ENCODE data around the gene PRDM11. TPM values are rescaled to one million over a fixed set of nuclear protein-coding genes. Genes with fewer than 3 reads are reported as not detected.

Gene PRDM11
- total RNA-seq, 1 donor from 2014 or later, result 23.6 TPM

- intact Hi-C loops (cut with micrococcal nuclease), result no loop called here
- TF ChIP-seq CTCF (IDR thresholded peaks at IDR 0.05), result no peak
- Mint-ChIP-seq H3K4me1 (peaks cover 30% of the 10 kb centered on the region), H3K27me3 (no peaks in the 10 kb centered on the region), H3K27ac (no peak overlapping the region), H3K9me3 (no peaks in the 10 kb centered on the region), H3K36me3 (ENCODE audit: low read depth) (peaks cover 4% of the 10 kb centered on the region), H3K4me3 (no peak overlapping the region)
- POLR2A ChIA-PET, result no interaction called here
- ATAC-seq (ENCODE audit: low read depth) (no peak), DNase-seq (no peak)
- CTCF ChIA-PET, result no interaction called here
Measured at GRCh38 chr11:45152740-45153595, 6.5 kb downstream of the PRDM11 start.

GRCh38 chr11:45154276-45154675 lies 7.8 kb downstream of the PRDM11 start:
- no peak for DNase-seq
- H3K36me3 Mint-ChIP-seq (ENCODE audit: low read depth), result peaks cover 4% of the 10 kb centered on the region
- POLR2A ChIA-PET, result no interaction called here
- H3K27me3 Mint-ChIP-seq, result no peaks in the 10 kb centered on the region
- CTCF ChIA-PET, result interaction anchor here (1.2 kb wide), 1 partner anchor 227 kb away, joined by 5 read pairs; no protein-coding TSS in a partner anchor
- peaks cover 24% of the 10 kb centered on the region for H3K4me1 Mint-ChIP-seq
- H3K27ac Mint-ChIP-seq, result no peak overlapping the region
- TF ChIP-seq CTCF (IDR thresholded peaks at IDR 0.05), result no peak
- no peak overlapping the region for H3K4me3 Mint-ChIP-seq
- no peak for ATAC-seq (ENCODE audit: low read depth)
- intact Hi-C loops (cut with micrococcal nuclease), result no loop called here
- H3K9me3 Mint-ChIP-seq, result no peaks in the 10 kb centered on the region

- Mint-ChIP-seq H3K4me3 (no peak overlapping the region), H3K36me3 (ENCODE audit: low read depth) (peaks cover 4% of the 10 kb centered on the region), H3K27ac (no peak overlapping the region), H3K4me1 (peaks cover 28% of the 10 kb centered on the region), H3K27me3 (no peaks in the 10 kb centered on the region), H3K9me3 (no peaks in the 10 kb centered on the region)
- intact Hi-C loops (cut with micrococcal nuclease), result no loop called here
- ATAC-seq (ENCODE audit: low read depth), result no peak
- POLR2A ChIA-PET, result no interaction called here
- CTCF ChIA-PET, result interaction anchor here (0.6 to 1.2 kb wide), 2 partner anchors 228 to 617 kb away, joined by 3 to 5 read pairs; no protein-coding TSS in a partner anchor
- DNase-seq, result no peak
- no peak for TF ChIP-seq CTCF (IDR thresholded peaks at IDR 0.05)
Measured at GRCh38 chr11:45155058-45155551, 8.7 kb downstream of the PRDM11 start.

- CTCF ChIA-PET, result no interaction called here
- Mint-ChIP-seq H3K27ac (no peak overlapping the region), H3K9me3 (no peaks in the 10 kb centered on the region), H3K27me3 (no peaks in the 10 kb centered on the region), H3K36me3 (ENCODE audit: low read depth) (peaks cover 4% of the 10 kb centered on the region), H3K4me1 (peaks cover 23% of the 10 kb centered on the region), H3K4me3 (no peak overlapping the region)
- TF ChIP-seq CTCF (IDR thresholded peaks at IDR 0.05), result no peak
- no peak for DNase-seq
- intact Hi-C loops (cut with micrococcal nuclease), result no loop called here
- POLR2A ChIA-PET, result no interaction called here
- no peak for ATAC-seq (ENCODE audit: low read depth)
Measured at GRCh38 chr11:45155627-45156180, 9.3 kb downstream of the PRDM11 start.

- H3K4me3 Mint-ChIP-seq, result no peak overlapping the region
- peaks cover 4% of the 10 kb centered on the region for H3K36me3 Mint-ChIP-seq (ENCODE audit: low read depth)
- peaks cover 23% of the 10 kb centered on the region for H3K4me1 Mint-ChIP-seq
- H3K9me3 Mint-ChIP-seq, result no peaks in the 10 kb centered on the region
- ChIA-PET POLR2A (no interaction called here), CTCF (no interaction called here)
- no peak for TF ChIP-seq CTCF (IDR thresholded peaks at IDR 0.05)
- DNase-seq (no peak), ATAC-seq (ENCODE audit: low read depth) (no peak)
- H3K27ac Mint-ChIP-seq, result no peak overlapping the region
- no peaks in the 10 kb centered on the region for H3K27me3 Mint-ChIP-seq
- intact Hi-C loops (cut with micrococcal nuclease), result no loop called here
Measured at GRCh38 chr11:45156201-45156600, 9.8 kb downstream of the PRDM11 start.

Measured in activated B cell treated with CpG ODN at 0.5 μM for 24 hours (primary cell).